ENCODE data around the gene CNOT6. TPM values are rescaled to one million over a fixed set of nuclear protein-coding genes. Genes with fewer than 3 reads are reported as not detected.
"Not testable (repeated sequence)": the region's sequence is repeated elsewhere in the genome, so short reads cannot be mapped to it uniquely, and the experiment has no call there.

The CNOT6 gene
- total RNA-seq, 1 donor from 2014 or later: 26.6 TPM

- Histone ChIP-seq H3K27me3 (ENCODE audit: control insufficient read depth, insufficient read depth, low read length) (no peaks in the 10 kb centered on the region), H3K4me3 (ENCODE audit: low read depth, low read length) (no peak overlapping the region), H3K36me3 (ENCODE audit: control insufficient read depth, insufficient read depth, low read length) (no peaks in the 10 kb centered on the region)
- FAIRE-seq: no peak
- DNase-seq (ENCODE audit: low read depth): no peak
- TF ChIP-seq CTCF (IDR thresholded peaks at IDR 0.05; ENCODE audit: insufficient read depth, low read length, severe bottlenecking): no peak
Measured at GRCh38 chr5:180469866-180470265, 24.3 kb upstream of the CNOT6 start.

- no peak for TF ChIP-seq CTCF (IDR thresholded peaks at IDR 0.05; ENCODE audit: insufficient read depth, low read length, severe bottlenecking)
- Histone ChIP-seq H3K4me3 (ENCODE audit: low read depth, low read length) (no peak overlapping the region), H3K27me3 (ENCODE audit: control insufficient read depth, insufficient read depth, low read length) (no peaks in the 10 kb centered on the region), H3K36me3 (ENCODE audit: control insufficient read depth, insufficient read depth, low read length) (no peaks in the 10 kb centered on the region)
- DNase-seq (ENCODE audit: low read depth) (no peak), FAIRE-seq (no peak)
Measured at GRCh38 chr5:180470361-180470760, 23.8 kb upstream of the CNOT6 start.

GRCh38 chr5:180470966-180471582 lies 23.1 kb upstream of the CNOT6 start:
- peak; percentile 90 for TF ChIP-seq CTCF (IDR thresholded peaks at IDR 0.05; ENCODE audit: insufficient read depth, low read length, severe bottlenecking)
- no peak for FAIRE-seq
- DNase-seq (ENCODE audit: low read depth): peak; percentile 38
- Histone ChIP-seq H3K4me3 (ENCODE audit: low read depth, low read length) (no peak overlapping the region), H3K27me3 (ENCODE audit: control insufficient read depth, insufficient read depth, low read length) (no peaks in the 10 kb centered on the region), H3K36me3 (ENCODE audit: control insufficient read depth, insufficient read depth, low read length) (no peaks in the 10 kb centered on the region)

- FAIRE-seq (no peak), DNase-seq (ENCODE audit: low read depth) (no peak)
- Histone ChIP-seq H3K36me3 (ENCODE audit: control insufficient read depth, insufficient read depth, low read length) (no peaks in the 10 kb centered on the region), H3K27me3 (ENCODE audit: control insufficient read depth, insufficient read depth, low read length) (no peaks in the 10 kb centered on the region), H3K4me3 (ENCODE audit: low read depth, low read length) (no peak overlapping the region)
- no peak for TF ChIP-seq CTCF (IDR thresholded peaks at IDR 0.05; ENCODE audit: insufficient read depth, low read length, severe bottlenecking)
Measured at GRCh38 chr5:180471866-180472265, 22.3 kb upstream of the CNOT6 start.

GRCh38 chr5:180472269-180472668 lies 21.9 kb upstream of the CNOT6 start:
- DNase-seq (ENCODE audit: low read depth): no peak
- FAIRE-seq: no peak
- no peak overlapping the region for H3K4me3 ChIP-seq (ENCODE audit: low read depth, low read length)
- H3K27me3 ChIP-seq (ENCODE audit: control insufficient read depth, insufficient read depth, low read length): no peaks in the 10 kb centered on the region
- no peak for TF ChIP-seq CTCF (IDR thresholded peaks at IDR 0.05; ENCODE audit: insufficient read depth, low read length, severe bottlenecking)
- H3K36me3 ChIP-seq (ENCODE audit: control insufficient read depth, insufficient read depth, low read length): no peaks in the 10 kb centered on the region

- FAIRE-seq; H3K36me3 ChIP-seq (ENCODE audit: control insufficient read depth, insufficient read depth, low read length); H3K27me3 ChIP-seq (ENCODE audit: control insufficient read depth, insufficient read depth, low read length); H3K4me3 ChIP-seq (ENCODE audit: low read depth, low read length); DNase-seq (ENCODE audit: low read depth): not testable (repeated sequence)
Measured at GRCh38 chr5:180473386-180473785, 20.8 kb upstream of the CNOT6 start.
